ENCODE results near the gene TRIM59. TPM values are rescaled to one million over a fixed set of nuclear protein-coding genes. Genes with fewer than 3 reads are reported as not detected.

The TRIM59 gene
- total RNA-seq, 6 experiments from 2014 or later: 0.07 to 0.56 (median 0.31) TPM

- DNase-seq (no peak), ATAC-seq (no peak)
- Histone ChIP-seq H3K27me3 (no peaks in the 10 kb centered on the region), H3K27ac (peak overlapping the region; percentile 77 to 88 (median 81)), H3K4me1 (peaks cover 0 to 14% (median 0%) of the 10 kb centered on the region in 4 donors), H3K9me3 (no peaks in the 10 kb centered on the region), H3K4me3 (peak overlapping the region; percentile 70 to 83 (median 78)), H3K36me3 (no peaks in the 10 kb centered on the region)
- WGBS (ENCODE audit: insufficient coverage, low coverage, low lambda C conversion rate, missing lambda C conversion rate): 6% methylated on average over 16 of the region's 16 CpGs
- intact Hi-C loops (cut with DNase I): no loop called here
- no peak for TF ChIP-seq POLR2A (IDR thresholded peaks at IDR 0.05)
- TF ChIP-seq, protein P1, sequence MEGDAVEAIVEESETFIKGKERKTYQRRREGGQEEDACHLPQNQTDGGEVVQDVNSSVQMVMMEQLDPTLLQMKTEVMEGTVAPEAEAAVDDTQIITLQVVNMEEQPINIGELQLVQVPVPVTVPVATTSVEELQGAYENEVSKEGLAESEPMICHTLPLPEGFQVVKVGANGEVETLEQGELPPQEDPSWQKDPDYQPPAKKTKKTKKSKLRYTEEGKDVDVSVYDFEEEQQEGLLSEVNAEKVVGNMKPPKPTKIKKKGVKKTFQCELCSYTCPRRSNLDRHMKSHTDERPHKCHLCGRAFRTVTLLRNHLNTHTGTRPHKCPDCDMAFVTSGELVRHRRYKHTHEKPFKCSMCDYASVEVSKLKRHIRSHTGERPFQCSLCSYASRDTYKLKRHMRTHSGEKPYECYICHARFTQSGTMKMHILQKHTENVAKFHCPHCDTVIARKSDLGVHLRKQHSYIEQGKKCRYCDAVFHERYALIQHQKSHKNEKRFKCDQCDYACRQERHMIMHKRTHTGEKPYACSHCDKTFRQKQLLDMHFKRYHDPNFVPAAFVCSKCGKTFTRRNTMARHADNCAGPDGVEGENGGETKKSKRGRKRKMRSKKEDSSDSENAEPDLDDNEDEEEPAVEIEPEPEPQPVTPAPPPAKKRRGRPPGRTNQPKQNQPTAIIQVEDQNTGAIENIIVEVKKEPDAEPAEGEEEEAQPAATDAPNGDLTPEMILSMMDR (IDR thresholded peaks at IDR 0.05): no peak
These were observed 48.1 kb downstream of the TRIM59 start for GRCh38 chr3:160401291-160402095.

GRCh38 chr3:160400702-160401150, 48.9 kb downstream of the TRIM59 start:
- peak; percentile 16 to 59 (median 52) for ATAC-seq
- TF ChIP-seq, protein P1 (IDR thresholded peaks at IDR 0.05): no peak
- no peak for TF ChIP-seq POLR2A (IDR thresholded peaks at IDR 0.05)
- H3K4me1 ChIP-seq: peaks cover 0 to 14% (median 0%) of the 10 kb centered on the region in 4 donors
- H3K27me3 ChIP-seq: no peaks in the 10 kb centered on the region
- 0% methylated on average over 6 of the region's 51 CpGs for WGBS (ENCODE audit: insufficient coverage, low coverage, low lambda C conversion rate, missing lambda C conversion rate)
- no peaks in the 10 kb centered on the region for H3K36me3 ChIP-seq
- intact Hi-C loops (cut with DNase I): no loop called here
- H3K27ac ChIP-seq: peak overlapping the region; percentile 77 to 88 (median 81)
- peak; percentile 50 to 74 (median 62) for DNase-seq
- H3K9me3 ChIP-seq: no peaks in the 10 kb centered on the region
- peak overlapping the region; percentile 70 to 83 (median 78) for H3K4me3 ChIP-seq

- WGBS (ENCODE audit: insufficient coverage, low coverage, low lambda C conversion rate, missing lambda C conversion rate): under 1% methylated on average over 21 of the region's 49 CpGs
- intact Hi-C loops (cut with DNase I): no loop called here
- DNase-seq (peak; percentile 68 to 78 (median 70)), ATAC-seq (peak; percentile 32 to 51 (median 42))
- H3K9me3 ChIP-seq: no peaks in the 10 kb centered on the region
- peak overlapping the region; percentile 70 to 83 (median 78) for H3K4me3 ChIP-seq
- peak overlapping the region; percentile 77 to 88 (median 81) for H3K27ac ChIP-seq
- peaks cover 0 to 14% (median 0%) of the 10 kb centered on the region in 4 donors for H3K4me1 ChIP-seq
- TF ChIP-seq POLR2A (IDR thresholded peaks at IDR 0.05): no peak
- TF ChIP-seq, protein P1 (IDR thresholded peaks at IDR 0.05): no peak
- H3K36me3 ChIP-seq: no peaks in the 10 kb centered on the region
- no peaks in the 10 kb centered on the region for H3K27me3 ChIP-seq
These were observed 49.4 kb downstream of the TRIM59 start for GRCh38 chr3:160400030-160400701.

DNA sequence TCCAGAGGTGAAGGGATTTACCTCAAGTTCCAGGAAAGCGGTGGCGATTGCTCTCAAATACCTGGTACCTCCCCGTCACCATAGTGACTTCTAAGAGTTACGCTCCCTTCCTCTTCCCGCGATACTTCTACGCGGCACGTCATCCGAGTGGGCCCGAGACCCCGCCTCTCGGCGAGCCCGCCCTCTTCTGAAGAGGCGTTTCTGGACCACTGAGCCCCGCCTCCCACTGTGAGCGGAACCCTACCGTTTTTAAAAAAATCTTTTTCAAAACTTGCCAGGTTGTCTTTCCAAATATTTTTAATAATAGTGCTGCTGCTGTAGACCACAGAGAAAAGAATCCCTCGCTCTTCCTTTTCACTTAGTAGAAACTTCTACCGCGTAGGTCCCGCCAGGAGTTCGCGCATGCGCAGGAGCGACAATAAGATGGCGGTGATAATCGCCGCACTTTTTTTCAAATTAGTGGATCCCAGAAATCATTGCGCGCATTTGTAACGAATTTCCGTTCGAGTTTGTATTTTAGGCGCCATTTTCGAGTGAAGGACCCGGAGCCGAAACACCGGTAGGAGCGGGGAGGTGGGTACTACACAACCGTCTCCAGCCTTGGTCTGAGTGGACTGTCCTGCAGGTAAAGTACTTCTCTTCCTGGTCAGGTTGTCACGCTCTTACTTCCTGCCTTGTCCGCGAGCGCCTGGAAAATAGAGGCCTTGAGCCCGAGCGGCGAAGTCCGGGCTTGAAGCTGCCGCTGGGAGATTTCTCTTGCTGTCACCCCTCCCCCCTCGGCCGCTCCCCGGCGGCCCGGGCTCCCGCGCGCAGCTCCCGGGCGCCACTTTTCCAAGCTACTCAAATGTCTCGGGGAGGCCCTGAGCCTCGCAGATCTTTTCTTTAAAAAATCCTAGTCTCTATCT, 50.2 kb downstream of the TRIM59 start, which contains the start of the genes IFT80 and SMC4:
TSS of gene IFT80 (minus strand) at position 101 of the 905 bp plus-strand sequence. CDS start 14,625 bp downstream, outside the sequence.
TSS of gene SMC4 (plus strand) at position 526 of the 905 bp plus-strand sequence. CDS start 1,177 bp downstream, outside the sequence.
- ATAC-seq (peak; percentile 94 to 97 (median 96)), DNase-seq (peak; percentile 97 to 98 (median 98))
- H3K4me1 ChIP-seq: peaks cover 0 to 14% (median 0%) of the 10 kb centered on the region in 4 donors
- H3K27ac ChIP-seq: peak within 1 kb of the TSS; percentile 77 to 88 (median 81)
- H3K36me3 ChIP-seq: no peaks in the 10 kb centered on the region
- peak within 1 kb of the TSS; percentile 70 to 83 (median 78) for H3K4me3 ChIP-seq
- intact Hi-C loops (cut with DNase I): no loop called here
- H3K9me3 ChIP-seq: no peaks in the 10 kb centered on the region
- TF ChIP-seq, protein P1 (IDR thresholded peaks at IDR 0.05): no peak
- peak; percentile 53 for TF ChIP-seq POLR2A (IDR thresholded peaks at IDR 0.05)
- H3K27me3 ChIP-seq: no peaks in the 10 kb centered on the region
- WGBS (ENCODE audit: insufficient coverage, low coverage, low lambda C conversion rate, missing lambda C conversion rate): under 1% methylated on average over 29 of the region's 63 CpGs
